Parathyroid adenoma (tissue), 2 donors: Measurements from ENCODE around the gene DDIT4.

Experiments
- H2AFZ ChIP-seq: fragments of 300-600 bp; sonication (generic); one replicate; pipeline ENCODE4 v1.7.0; 2017; ENCODE audit warnings: antibody characterized with exemption, mild to moderate bottlenecking
- H3K27ac ChIP-seq: fragments of 300-600 bp; sonication (generic); one replicate; pipeline ENCODE4 v1.7.0; 2017
- H3K27me3 ChIP-seq: fragments of 300-600 bp; sonication (generic); one replicate; pipeline ENCODE4 v1.7.0; 2017; ENCODE audit warnings: low read length; ENCODE audit not compliant: control insufficient read depth, insufficient read depth
- H3K36me3 ChIP-seq: fragments of 300-600 bp; sonication (generic); one replicate; pipeline ENCODE4 v1.7.0; 2017; ENCODE audit warnings: low read length; ENCODE audit not compliant: control insufficient read depth, insufficient read depth
- H3K4me1 ChIP-seq: fragments of 300-600 bp; sonication (generic); one replicate; pipeline ENCODE4 v1.7.0; 2017; ENCODE audit warnings: control low read depth
- H3K4me2 ChIP-seq: fragments of 300-600 bp; sonication (generic); one replicate; pipeline ENCODE4 v1.7.0; 2017; ENCODE audit warnings: low read length
- H3K4me3 ChIP-seq: fragments of 300-600 bp; sonication (generic); one replicate; pipeline ENCODE4 v1.7.0; 2017; ENCODE audit warnings: low read depth, low read length
- H3K79me2 ChIP-seq: fragments of 300-600 bp; sonication (generic); one replicate; pipeline ENCODE4 v1.7.0; 2017; ENCODE audit warnings: control low read depth
- H3K9ac ChIP-seq: fragments of 300-600 bp; sonication (generic); one replicate; pipeline ENCODE4 v1.7.0; 2017; ENCODE audit warnings: mild to moderate bottlenecking
- H3K9me3 ChIP-seq: fragments of 300-600 bp; sonication (generic); one replicate; pipeline ENCODE4 v1.7.0; 2017; ENCODE audit warnings: low read length; ENCODE audit not compliant: control insufficient read depth
- TF ChIP-seq, protein P1 (sequence below): fragments of 300-600 bp; sonication (generic); IDR thresholded peaks from one replicate; pipeline ENCODE4 v1.7.0; 2017; ENCODE audit warnings: antibody characterized with exemption, mild to moderate bottlenecking
- donor health status: primary hyperparathyroidism.

The DDIT4 gene

DNA sequence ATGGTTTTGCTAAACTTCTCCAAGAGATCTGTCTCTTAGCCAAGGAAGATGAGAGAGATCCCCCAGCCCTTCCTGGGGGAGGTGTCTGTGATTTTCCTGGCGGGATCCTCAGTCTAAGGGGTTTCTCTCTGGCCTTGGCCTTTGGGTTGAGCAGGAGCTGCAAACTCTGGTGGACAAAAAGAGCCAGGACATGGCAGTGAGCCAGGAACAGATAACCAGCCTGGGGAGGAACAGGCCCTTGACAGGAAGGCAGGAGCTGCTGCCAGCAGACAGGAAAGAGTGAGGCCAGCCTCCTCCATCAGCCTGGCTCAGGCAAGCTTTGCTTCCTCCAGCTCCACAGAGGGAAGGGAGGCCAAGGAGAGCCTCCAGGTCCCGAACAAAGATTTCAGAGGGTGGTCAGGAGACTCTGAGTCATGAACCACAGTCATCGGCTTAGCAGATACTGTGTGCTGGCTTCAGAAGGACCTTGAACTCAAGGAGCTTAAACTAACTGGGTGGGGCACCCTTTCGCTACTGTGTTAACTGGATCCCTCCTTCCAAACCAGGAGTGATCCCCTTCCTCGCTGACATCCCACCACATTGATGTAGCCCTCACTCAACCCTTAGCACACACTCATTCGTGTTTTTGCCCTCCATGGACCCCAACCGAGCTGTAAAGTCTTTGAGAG is 34.7 kb downstream of the DDIT4 start:
- H3K4me3 ChIP-seq, result no peak overlapping the region
- no peak overlapping the region for H2AFZ ChIP-seq
- peaks cover 14% of the 10 kb centered on the region for H3K4me1 ChIP-seq
- H3K9me3 ChIP-seq, result no peaks in the 10 kb centered on the region
- H3K9ac ChIP-seq, result no peak overlapping the region
- TF ChIP-seq, protein P1, sequence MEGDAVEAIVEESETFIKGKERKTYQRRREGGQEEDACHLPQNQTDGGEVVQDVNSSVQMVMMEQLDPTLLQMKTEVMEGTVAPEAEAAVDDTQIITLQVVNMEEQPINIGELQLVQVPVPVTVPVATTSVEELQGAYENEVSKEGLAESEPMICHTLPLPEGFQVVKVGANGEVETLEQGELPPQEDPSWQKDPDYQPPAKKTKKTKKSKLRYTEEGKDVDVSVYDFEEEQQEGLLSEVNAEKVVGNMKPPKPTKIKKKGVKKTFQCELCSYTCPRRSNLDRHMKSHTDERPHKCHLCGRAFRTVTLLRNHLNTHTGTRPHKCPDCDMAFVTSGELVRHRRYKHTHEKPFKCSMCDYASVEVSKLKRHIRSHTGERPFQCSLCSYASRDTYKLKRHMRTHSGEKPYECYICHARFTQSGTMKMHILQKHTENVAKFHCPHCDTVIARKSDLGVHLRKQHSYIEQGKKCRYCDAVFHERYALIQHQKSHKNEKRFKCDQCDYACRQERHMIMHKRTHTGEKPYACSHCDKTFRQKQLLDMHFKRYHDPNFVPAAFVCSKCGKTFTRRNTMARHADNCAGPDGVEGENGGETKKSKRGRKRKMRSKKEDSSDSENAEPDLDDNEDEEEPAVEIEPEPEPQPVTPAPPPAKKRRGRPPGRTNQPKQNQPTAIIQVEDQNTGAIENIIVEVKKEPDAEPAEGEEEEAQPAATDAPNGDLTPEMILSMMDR, result no peak
- H3K36me3 ChIP-seq, result no peaks in the 10 kb centered on the region
- H3K27ac ChIP-seq, result peak overlapping the region; percentile 9
- no peak overlapping the region for H3K4me2 ChIP-seq
- H3K27me3 ChIP-seq, result no peaks in the 10 kb centered on the region
- no peaks in the 10 kb centered on the region for H3K79me2 ChIP-seq

DNA sequence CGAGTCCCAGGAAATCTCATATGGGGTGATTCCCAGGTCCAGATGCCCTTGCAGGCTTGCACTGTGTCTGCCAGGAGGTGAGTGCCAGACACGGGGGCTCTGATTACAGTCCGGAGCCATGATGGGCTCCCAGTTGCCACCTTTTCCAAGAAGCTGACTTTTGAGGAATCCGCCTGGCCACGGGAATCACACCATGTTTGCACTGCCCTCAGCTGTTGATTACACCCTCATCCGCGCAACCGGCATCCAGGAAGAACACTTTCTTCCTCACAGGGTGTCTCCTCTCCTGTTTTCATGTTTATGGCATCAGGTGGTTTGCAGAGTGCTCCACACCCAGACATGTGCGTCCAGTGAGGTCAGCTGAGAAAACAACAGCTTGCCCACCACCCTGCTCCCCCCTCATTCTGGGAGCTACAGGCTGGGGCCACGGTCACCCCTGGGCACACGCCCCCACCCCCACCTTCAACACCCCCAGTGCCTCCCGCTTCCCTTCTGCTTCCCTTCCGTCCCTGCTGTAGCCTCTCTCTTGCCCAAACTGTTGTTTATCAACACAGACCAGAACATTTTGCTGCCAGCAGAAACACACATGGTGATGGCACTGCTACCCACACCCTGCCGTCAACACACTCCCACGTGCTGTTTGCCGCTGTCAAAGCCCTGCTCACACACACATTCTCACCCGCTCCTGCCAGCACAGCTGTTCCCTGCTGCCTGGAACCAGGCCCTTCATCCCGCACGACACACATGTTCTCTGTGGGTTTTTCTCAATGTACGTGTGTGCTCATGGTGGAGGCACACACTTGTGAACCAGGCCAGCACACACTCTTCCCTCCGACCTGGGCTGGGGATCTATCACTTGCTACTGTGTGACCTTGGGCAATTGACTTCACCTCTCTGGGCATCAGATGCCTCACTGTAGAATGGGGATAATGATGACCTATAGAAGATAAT is 35.8 kb downstream of the DDIT4 start:
- no peak overlapping the region for H3K27ac ChIP-seq
- no peak overlapping the region for H3K4me2 ChIP-seq
- no peak overlapping the region for H3K4me3 ChIP-seq
- no peaks in the 10 kb centered on the region for H3K36me3 ChIP-seq
- TF ChIP-seq, protein P1, result no peak
- H3K9me3 ChIP-seq, result no peaks in the 10 kb centered on the region
- H3K9ac ChIP-seq, result no peak overlapping the region
- H2AFZ ChIP-seq, result peak overlapping the region; percentile 26
- H3K27me3 ChIP-seq, result no peaks in the 10 kb centered on the region
- no peaks in the 10 kb centered on the region for H3K79me2 ChIP-seq
- H3K4me1 ChIP-seq, result peaks cover 14% of the 10 kb centered on the region

DNA sequence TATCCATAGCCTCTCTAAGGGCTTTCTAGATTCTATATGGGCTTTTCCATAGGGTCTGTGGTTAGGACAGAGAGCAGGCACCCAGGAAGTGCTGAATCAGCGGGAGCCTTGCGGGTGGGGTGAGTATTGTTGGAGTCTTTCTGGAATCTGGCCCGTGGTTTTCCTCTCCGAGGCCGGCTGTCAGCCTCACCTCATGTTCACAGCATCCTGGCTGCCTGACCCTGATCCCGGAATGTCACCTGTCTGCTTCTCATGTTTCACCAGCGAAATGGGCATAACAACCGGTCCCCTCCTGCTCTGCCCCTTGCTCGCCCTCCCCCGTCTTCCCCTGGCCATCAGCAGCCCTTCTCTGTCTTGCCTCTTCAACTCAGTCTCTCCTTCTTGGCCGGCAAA is 36.5 kb downstream of the DDIT4 start:
- Histone ChIP-seq H3K9ac (no peak overlapping the region), H3K4me1 (peaks cover 17% of the 10 kb centered on the region), H2AFZ (peak overlapping the region; percentile 34), H3K36me3 (no peaks in the 10 kb centered on the region), H3K27ac (no peak overlapping the region), H3K79me2 (no peaks in the 10 kb centered on the region), H3K4me3 (no peak overlapping the region), H3K9me3 (no peaks in the 10 kb centered on the region), H3K4me2 (no peak overlapping the region), H3K27me3 (no peaks in the 10 kb centered on the region)
- TF ChIP-seq, protein P1, result no peak

DNA sequence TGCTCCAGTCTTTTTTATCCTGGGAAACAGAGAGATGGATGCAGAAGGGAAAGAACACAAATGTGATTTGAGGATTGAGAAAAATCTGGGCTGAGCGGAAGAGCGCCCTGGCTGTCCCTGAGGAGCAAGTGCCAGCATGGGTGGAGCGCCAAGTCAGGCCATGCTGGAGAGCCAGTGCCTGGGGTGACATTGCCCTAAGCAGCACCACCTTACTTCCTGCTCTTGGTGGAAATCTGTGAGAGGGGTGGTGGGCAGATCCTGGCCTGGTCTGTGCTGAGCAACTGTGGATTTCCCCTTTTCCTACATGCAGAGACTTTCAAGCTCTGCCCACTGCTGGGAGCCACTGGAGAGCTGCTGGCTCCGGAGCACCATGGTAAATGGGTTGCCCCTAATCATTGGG is 36.9 kb downstream of the DDIT4 start:
- TF ChIP-seq, protein P1, result no peak
- H3K36me3 ChIP-seq, result no peaks in the 10 kb centered on the region
- no peak overlapping the region for H3K4me3 ChIP-seq
- H3K9me3 ChIP-seq, result no peaks in the 10 kb centered on the region
- H3K79me2 ChIP-seq, result no peaks in the 10 kb centered on the region
- H3K4me1 ChIP-seq, result peaks cover 21% of the 10 kb centered on the region
- H3K27me3 ChIP-seq, result no peaks in the 10 kb centered on the region
- no peak overlapping the region for H3K9ac ChIP-seq
- H2AFZ ChIP-seq, result peak overlapping the region; percentile 34
- H3K4me2 ChIP-seq, result no peak overlapping the region
- no peak overlapping the region for H3K27ac ChIP-seq
